SK-N-SH (cell line): Measurements from ENCODE around the gene DIS3L2.

Experiments used
- CTCF ChIP-seq: fragments of 200-600 bp; sonication (generic); IDR thresholded peaks from 2 replicates; pipeline ENCODE4 v1.6.1; 2017; ENCODE audit warnings: antibody characterized with exemption, mild to moderate bottlenecking, moderate library complexity
- JUND ChIP-seq: IDR thresholded peaks from 2 replicates; pipeline ENCODE4 v1.4.0; 2012
- POLR2AphosphoS5 ChIP-seq: IDR thresholded peaks from 2 replicates; pipeline ENCODE4 v1.6.1; 2012; ENCODE audit warnings: low read depth, low read length
- RAD21 ChIP-seq: IDR thresholded peaks from 2 replicates; pipeline ENCODE4 v1.6.1; 2012; ENCODE audit warnings: mild to moderate bottlenecking, low read length
- TAF1 ChIP-seq: IDR thresholded peaks from 2 replicates; pipeline ENCODE4 v1.6.1; 2012; ENCODE audit warnings: low read depth, mild to moderate bottlenecking, low read length, moderate library complexity, borderline replicate concordance

GRCh38 chr2:232085826-232086425 is 124.4 kb downstream of the DIS3L2 start:
- TF ChIP-seq TAF1, result no peak
- no peak for TF ChIP-seq POLR2AphosphoS5
- no peak for TF ChIP-seq JUND
- TF ChIP-seq RAD21, result no peak
- no peak for TF ChIP-seq CTCF
